Heart left ventricle (tissue), 13 donors: ENCODE data around the gene ADM.

Experiments used
- POLR2A ChIP-seq, 2 donors: fragments of 450-650 bp; IDR thresholded peaks; one replicate each; pipeline ENCODE4 v1.6.1; 2017; ENCODE audit warnings: antibody characterized with exemption in 2 of 2, mild to moderate bottlenecking in 2 of 2, moderate library complexity in 2 of 2
- TF ChIP-seq, protein P1 (sequence below), 12 donors: fragments of 200-600 bp; sonication (generic) in 4 of 12; IDR thresholded peaks; one replicate each; pipeline versions ENCODE4 v1.5.0 to v1.8.0; 2018 to 2022; ENCODE audit warnings: antibody characterized with exemption in 12 of 12, mild to moderate bottlenecking in 5 of 12
- donor health status: ischemic (EF 13 %, LVEDD 7.1; RV severe dilation, severe dysfunction).
- donor health status: DM: no; HTN: yes; CAD: no.
- donor health status: DM: no; HTN: no; CAD: no.
- donor health status: ischemic (EF 25% LVEDD 6.9; RV normal size, moderate dysfunction).
- donor health status: ischemic (EF 25% LVEDD 5.7; RV mildly dilated, moderate dysfunction).
- donor health status: ischemic (EF 35%, LVEDD 5.7; RV mildly dilated, moderate dysfunction).
- donor health status: nonischemic (EF 11% LVEDD 7.7; RV severe dilation, severe dysfunction).
- donor health status: DM: yes; HTN: yes; CAD: no.
- donor health status: PGD.
- donor health status: ischemic (EF 29% LVEDD 5.4; RV normal size, mild dysfunction).
- donor health status: nonischemic (EF 23%, LVEDD 6.1; RV moderate dilation, normal function).

DNA sequence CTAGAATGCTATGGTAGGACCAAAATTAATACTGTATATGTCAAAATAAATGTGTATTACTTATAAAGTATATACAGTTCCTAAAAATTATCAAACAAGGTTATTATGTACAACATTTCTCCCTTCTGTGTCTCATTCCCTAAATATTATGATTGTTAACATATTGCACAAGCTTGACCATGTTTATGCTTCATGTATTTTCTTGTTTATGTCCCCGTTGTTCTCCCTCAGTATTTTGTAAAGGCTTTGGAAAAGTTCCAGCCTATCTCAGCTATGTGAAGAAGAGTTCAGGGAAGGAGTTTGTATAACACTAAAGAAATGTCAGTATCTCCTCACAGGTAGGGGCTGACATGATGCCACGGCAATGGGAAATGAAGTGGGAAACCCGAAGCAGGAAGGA, 19.6 kb downstream of the ADM start:
- TF ChIP-seq POLR2A (IDR thresholded peaks at IDR 0.05) = no peak
- TF ChIP-seq, protein P1, sequence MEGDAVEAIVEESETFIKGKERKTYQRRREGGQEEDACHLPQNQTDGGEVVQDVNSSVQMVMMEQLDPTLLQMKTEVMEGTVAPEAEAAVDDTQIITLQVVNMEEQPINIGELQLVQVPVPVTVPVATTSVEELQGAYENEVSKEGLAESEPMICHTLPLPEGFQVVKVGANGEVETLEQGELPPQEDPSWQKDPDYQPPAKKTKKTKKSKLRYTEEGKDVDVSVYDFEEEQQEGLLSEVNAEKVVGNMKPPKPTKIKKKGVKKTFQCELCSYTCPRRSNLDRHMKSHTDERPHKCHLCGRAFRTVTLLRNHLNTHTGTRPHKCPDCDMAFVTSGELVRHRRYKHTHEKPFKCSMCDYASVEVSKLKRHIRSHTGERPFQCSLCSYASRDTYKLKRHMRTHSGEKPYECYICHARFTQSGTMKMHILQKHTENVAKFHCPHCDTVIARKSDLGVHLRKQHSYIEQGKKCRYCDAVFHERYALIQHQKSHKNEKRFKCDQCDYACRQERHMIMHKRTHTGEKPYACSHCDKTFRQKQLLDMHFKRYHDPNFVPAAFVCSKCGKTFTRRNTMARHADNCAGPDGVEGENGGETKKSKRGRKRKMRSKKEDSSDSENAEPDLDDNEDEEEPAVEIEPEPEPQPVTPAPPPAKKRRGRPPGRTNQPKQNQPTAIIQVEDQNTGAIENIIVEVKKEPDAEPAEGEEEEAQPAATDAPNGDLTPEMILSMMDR (IDR thresholded peaks at IDR 0.05) = no peak
